Endothelial cell of umbilical vein (primary cell): ENCODE results near the gene STAB2. TPM values are rescaled to one million over a fixed set of nuclear protein-coding genes. Genes with fewer than 3 reads are reported as not detected.

Source experiments
- BruUV-seq: library from RNA; stranded (reverse); fragments of 400-500 nt; replicated peaks from 2 replicates; lab custom pipeline; 2021; lab: Mats Ljungman, UMichigan
- CTCF ChIA-PET: fragments of 300-600, 350-600 bp; sonication (Branson Sonifier 250); formaldehyde crosslinking; loops from one replicate; lab custom pipeline; 2021; ENCODE audit warnings: antibody characterized with exemption, inconsistent platforms; lab: Charles Lee
- POLR2A ChIA-PET: fragments of 300-600, 350-600 bp; sonication (Branson Sonifier 250); formaldehyde crosslinking; loops from one replicate; lab custom pipeline; 2021; ENCODE audit warnings: antibody characterized with exemption, inconsistent platforms; lab: Charles Lee
- DNase-seq: peaks from one replicate; pipeline ENCODE4 v3.0.0-alpha.2; 2011; ENCODE audit warnings: low read depth, low spot score
- FAIRE-seq: peaks from 2 replicates; lab custom pipeline; 2011; peaks lifted over from hg19 to GRCh38; lab: Jason Lieb, UNC
- H2AFZ ChIP-seq: 2 replicates; pipeline ENCODE4 v1.6.0; 2012; ENCODE audit warnings: low read depth, low read length, control low read depth, inconsistent platforms
- H3K27ac ChIP-seq: 2 replicates; pipeline ENCODE4 v1.5.1; 2011; ENCODE audit warnings: low read depth, mild to moderate bottlenecking, control low read depth, low read length, moderate library complexity; ENCODE audit not compliant: insufficient read depth
- H3K27me3 ChIP-seq, 2 experiments: 2 replicates each; pipeline versions ENCODE4 v1.6.0 to v1.6.1; 2011; ENCODE audit warnings: low read length in 2 of 2, mixed read lengths in 1 of 2; ENCODE audit not compliant: control insufficient read depth in 2 of 2, insufficient read depth in 2 of 2
- H3K36me3 ChIP-seq, 2 experiments: 2 replicates in 1 of 2; 3 replicates in 1 of 2; pipeline ENCODE4 v1.5.1; 2011; ENCODE audit warnings: low read length in 2 of 2, mild to moderate bottlenecking in 1 of 2, moderate library complexity in 1 of 2; ENCODE audit not compliant: control insufficient read depth in 2 of 2, insufficient read depth in 2 of 2; ENCODE audit errors: extremely low read depth in 1 of 2
- H3K4me1 ChIP-seq: 3 replicates; pipeline ENCODE4 v1.5.1; 2011; ENCODE audit warnings: mild to moderate bottlenecking, low read length; ENCODE audit not compliant: control insufficient read depth, insufficient read depth; ENCODE audit errors: extremely low read depth
- H3K4me2 ChIP-seq: 2 replicates; pipeline ENCODE4 v1.6.1; 2011; ENCODE audit warnings: low read length, control low read depth, mixed read lengths; ENCODE audit not compliant: insufficient read depth
- H3K4me3 ChIP-seq, 3 experiments: fragments of 200-600 bp in 1 of 3; sonication (generic), shearing (Covaris generic) in 1 of 3; replicated peaks in 1 of 3; 2 replicates each; pipeline ENCODE4 v1.5.1; 2011 to 2016; ENCODE audit warnings: control low read depth in 3 of 3, low read length in 3 of 3, mild to moderate bottlenecking in 2 of 3, inconsistent platforms in 1 of 3, low read depth in 1 of 3, moderate library complexity in 1 of 3; ENCODE audit not compliant: insufficient read depth in 1 of 3
- H3K79me2 ChIP-seq: 2 replicates; pipeline ENCODE4 v1.6.0; 2012; ENCODE audit warnings: low read length, inconsistent platforms; ENCODE audit not compliant: control insufficient read depth, insufficient read depth
- H3K9ac ChIP-seq: replicated peaks from 2 replicates; pipeline ENCODE3; 2011; ENCODE audit warnings: low read length, control low read depth; ENCODE audit not compliant: insufficient read depth; ENCODE audit errors: extremely low read depth
- H3K9me1 ChIP-seq: replicated peaks from 3 replicates; pipeline ENCODE4 v1.6.0; 2011; ENCODE audit warnings: mild to moderate bottlenecking, low read length; ENCODE audit not compliant: control insufficient read depth, insufficient read depth; ENCODE audit errors: extremely low read depth
- H3K9me3 ChIP-seq: replicated peaks from 2 replicates; pipeline ENCODE4 v1.5.1; 2012; ENCODE audit warnings: low read length, inconsistent platforms; ENCODE audit not compliant: control insufficient read depth, insufficient read depth
- H4K20me1 ChIP-seq: replicated peaks from 2 replicates; pipeline ENCODE3; 2011; ENCODE audit warnings: mild to moderate bottlenecking, low read length; ENCODE audit not compliant: control insufficient read depth, insufficient read depth; ENCODE audit errors: extremely low read depth
- EZH2 ChIP-seq: IDR thresholded peaks from 2 replicates; pipeline ENCODE4 v1.6.1; 2012; ENCODE audit warnings: borderline replicate concordance, low read depth, mild to moderate bottlenecking, moderate library complexity, low read length, inconsistent platforms; ENCODE audit not compliant: severe bottlenecking
- GATA2 ChIP-seq: IDR thresholded peaks from 2 replicates; pipeline ENCODE4 v1.7.0; 2011; ENCODE audit warnings: low read depth, mild to moderate bottlenecking, moderate library complexity, mixed read lengths, low read length; ENCODE audit not compliant: insufficient read length, insufficient read depth
- JUN ChIP-seq: IDR thresholded peaks from 2 replicates; pipeline ENCODE4 v1.6.1; 2011; ENCODE audit warnings: borderline replicate concordance, low read depth; ENCODE audit not compliant: insufficient read length, insufficient read depth
- POLR2A ChIP-seq: IDR thresholded peaks from 2 replicates; pipeline ENCODE4 v1.6.1; 2012; ENCODE audit warnings: low read depth, mild to moderate bottlenecking, control low read depth, low read length
- POLR2AphosphoS5 ChIP-seq: IDR thresholded peaks from 2 replicates; pipeline ENCODE4 v1.6.1; 2012; ENCODE audit warnings: low read depth, mild to moderate bottlenecking, control low read depth, low read length, moderate library complexity; ENCODE audit not compliant: insufficient read depth
- dilution Hi-C: fragments of 300-500 bp; cut with MboI; formaldehyde crosslinking; loops from one replicate; pipeline ENCODE4 v1.15.0; 2019; ENCODE audit warnings: low sequenced_read_pairs; ENCODE audit not compliant: extremely low pct_ligation_motif_present
- intact Hi-C: fragments of 100-400 bp; cut with micrococcal nuclease; formaldehyde crosslinking; loops from one replicate; pipeline ENCODE4 v1.10.0; 2022
- polyA plus RNA-seq, 4 experiments: library from polyadenylated mRNA; depleted of rRNA in 3 of 4; stranded (reverse) in 3 of 4; unstranded in 1 of 4; fragments of >200 nt; gene quantifications; 2 replicates each; pipeline versions ENCODE4 v1.2.1 to v1.2.3, GENCODE V29; 2011 to 2012; ENCODE audit warnings: missing spikeins in 1 of 4
- total RNA-seq: library from RNA; stranded (reverse); gene quantifications from 2 replicates; pipeline ENCODE4 v1.2.3, GENCODE V29; 2021
- TF ChIP-seq, protein P1 (sequence below), 2 donors: IDR thresholded peaks; 1 replicate in 1 of 2; 2 replicates in 1 of 2; pipeline ENCODE4 v1.5.1; 2011; ENCODE audit warnings: low read length in 2 of 2, mild to moderate bottlenecking in 2 of 2, moderate library complexity in 2 of 2, control low read depth in 1 of 2, inconsistent platforms in 1 of 2, low read depth in 1 of 2; ENCODE audit not compliant: insufficient read depth in 1 of 2; ENCODE audit errors: extremely low read depth in 1 of 2
- TF ChIP-seq, protein P2 (sequence below): IDR thresholded peaks from 2 replicates; pipeline ENCODE4 v1.6.1; 2011; ENCODE audit not compliant: insufficient read depth, insufficient read length

The STAB2 gene
- total and polyA plus RNA-seq, 2 donors (not counting 3 experiments of a cell fraction or from before 2014, with no cell fraction given), result 0.01 TPM; not detected in 1

DNA sequence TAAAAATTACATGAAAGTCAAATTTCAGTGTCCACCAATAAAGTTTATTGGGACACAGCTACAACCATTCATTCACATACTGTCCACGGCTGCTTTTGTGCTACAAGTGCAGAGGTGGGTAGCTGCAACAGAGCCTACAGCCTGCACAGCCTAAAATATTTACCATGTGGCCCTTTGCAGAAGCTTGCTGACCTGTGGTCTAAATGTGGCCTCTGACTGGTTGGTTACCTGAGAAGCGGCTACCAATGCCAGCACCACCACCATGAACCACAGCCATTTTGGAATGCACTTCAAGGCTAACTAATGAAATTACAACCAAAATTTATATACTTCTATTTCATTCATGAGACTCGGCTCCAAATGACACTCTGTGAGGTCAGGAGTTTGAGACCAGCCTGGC lies 195.3 kb downstream of the STAB2 start:
- no peaks in the 10 kb centered on the region for H3K36me3 ChIP-seq
- no peak overlapping the region for H3K9ac ChIP-seq
- TF ChIP-seq EZH2 (no peak), JUN (no peak), POLR2AphosphoS5 (no peak), POLR2A (no peak), GATA2 (no peak)
- TF ChIP-seq, protein P1, sequence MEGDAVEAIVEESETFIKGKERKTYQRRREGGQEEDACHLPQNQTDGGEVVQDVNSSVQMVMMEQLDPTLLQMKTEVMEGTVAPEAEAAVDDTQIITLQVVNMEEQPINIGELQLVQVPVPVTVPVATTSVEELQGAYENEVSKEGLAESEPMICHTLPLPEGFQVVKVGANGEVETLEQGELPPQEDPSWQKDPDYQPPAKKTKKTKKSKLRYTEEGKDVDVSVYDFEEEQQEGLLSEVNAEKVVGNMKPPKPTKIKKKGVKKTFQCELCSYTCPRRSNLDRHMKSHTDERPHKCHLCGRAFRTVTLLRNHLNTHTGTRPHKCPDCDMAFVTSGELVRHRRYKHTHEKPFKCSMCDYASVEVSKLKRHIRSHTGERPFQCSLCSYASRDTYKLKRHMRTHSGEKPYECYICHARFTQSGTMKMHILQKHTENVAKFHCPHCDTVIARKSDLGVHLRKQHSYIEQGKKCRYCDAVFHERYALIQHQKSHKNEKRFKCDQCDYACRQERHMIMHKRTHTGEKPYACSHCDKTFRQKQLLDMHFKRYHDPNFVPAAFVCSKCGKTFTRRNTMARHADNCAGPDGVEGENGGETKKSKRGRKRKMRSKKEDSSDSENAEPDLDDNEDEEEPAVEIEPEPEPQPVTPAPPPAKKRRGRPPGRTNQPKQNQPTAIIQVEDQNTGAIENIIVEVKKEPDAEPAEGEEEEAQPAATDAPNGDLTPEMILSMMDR (IDR thresholded peaks at IDR 0.05; ENCODE audit: extremely low read depth in 1 of 2, insufficient read depth in 1 of 2, low read depth in 1 of 2, low read length in 2 of 2), result no peak
- TF ChIP-seq, protein P2, sequence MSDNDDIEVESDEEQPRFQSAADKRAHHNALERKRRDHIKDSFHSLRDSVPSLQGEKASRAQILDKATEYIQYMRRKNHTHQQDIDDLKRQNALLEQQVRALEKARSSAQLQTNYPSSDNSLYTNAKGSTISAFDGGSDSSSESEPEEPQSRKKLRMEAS, result no peak
- H3K9me3 ChIP-seq, result no peaks in the 10 kb centered on the region
- H3K27ac ChIP-seq, result no peak overlapping the region
- no peak overlapping the region for H2AFZ ChIP-seq
- dilution Hi-C loops, result no loop called here
- no peaks in the 10 kb centered on the region for H3K27me3 ChIP-seq
- H3K9me1 ChIP-seq, result no peaks in the 10 kb centered on the region
- H4K20me1 ChIP-seq, result no peaks in the 10 kb centered on the region
- no peaks in the 10 kb centered on the region for H3K4me1 ChIP-seq
- FAIRE-seq, result no peak
- no peaks in the 10 kb centered on the region for H3K79me2 ChIP-seq
- no peak overlapping the region for H3K4me2 ChIP-seq
- POLR2A ChIA-PET, result no interaction called here
- no peak for DNase-seq
- H3K4me3 ChIP-seq, result no peak overlapping the region
- CTCF ChIA-PET, result interaction anchor here (1.0 kb wide), 1 partner anchor 88 kb away, joined by 3 read pairs; no protein-coding TSS in a partner anchor
- no TSS peak for BruUV-seq
- intact Hi-C loops, result loop anchor here (5.0 kb wide), 1 partner anchor 75 kb away; no protein-coding TSS in a partner anchor
